ENCODE data around the gene SFXN5.
A peak's percentile ranks its signal among the peaks of the same experiment; 100 is the strongest.

The SFXN5 gene

GRCh38 chr2:73088211-73088610 is 16.7 kb upstream of the SFXN5 start:
- Histone ChIP-seq H3K4me3 (no peak overlapping the region), H3K27ac (no peak overlapping the region)
- DNase-seq (ENCODE audit: low spot score) = no peak
- no peak for TF ChIP-seq CTCF (IDR thresholded peaks at IDR 0.05)

GRCh38 chr2:73087311-73087710 is 15.8 kb upstream of the SFXN5 start:
- Histone ChIP-seq H3K4me3 (no peak overlapping the region), H3K27ac (no peak overlapping the region)
- no peak for DNase-seq (ENCODE audit: low spot score)
- TF ChIP-seq CTCF (IDR thresholded peaks at IDR 0.05) = no peak

DNA sequence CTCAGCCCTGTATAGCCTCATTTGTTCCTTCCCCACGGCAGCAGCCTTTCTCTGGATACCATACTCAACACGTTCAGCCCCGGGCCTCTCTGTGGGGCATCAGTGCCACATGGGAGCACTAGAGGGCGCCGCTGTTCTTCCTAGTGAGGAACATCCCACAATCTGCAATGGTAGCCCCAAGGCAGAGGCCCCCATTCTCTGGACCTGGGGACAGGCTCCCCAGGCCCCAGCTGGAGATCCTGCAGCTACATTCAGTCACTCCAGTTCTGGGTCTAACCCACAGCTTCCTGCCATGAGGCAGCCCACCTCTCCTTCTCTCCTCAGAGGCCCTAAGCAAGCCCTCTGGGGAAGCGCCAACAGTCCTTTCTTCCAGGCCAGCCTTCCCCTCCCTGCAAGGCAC is 14.2 kb upstream of the SFXN5 start:
- no peak overlapping the region for H3K4me3 ChIP-seq
- no peak overlapping the region for H3K27ac ChIP-seq
- peak; percentile 84 for DNase-seq (ENCODE audit: low spot score)
- TF ChIP-seq CTCF (IDR thresholded peaks at IDR 0.05) = peak; percentile 75

DNA sequence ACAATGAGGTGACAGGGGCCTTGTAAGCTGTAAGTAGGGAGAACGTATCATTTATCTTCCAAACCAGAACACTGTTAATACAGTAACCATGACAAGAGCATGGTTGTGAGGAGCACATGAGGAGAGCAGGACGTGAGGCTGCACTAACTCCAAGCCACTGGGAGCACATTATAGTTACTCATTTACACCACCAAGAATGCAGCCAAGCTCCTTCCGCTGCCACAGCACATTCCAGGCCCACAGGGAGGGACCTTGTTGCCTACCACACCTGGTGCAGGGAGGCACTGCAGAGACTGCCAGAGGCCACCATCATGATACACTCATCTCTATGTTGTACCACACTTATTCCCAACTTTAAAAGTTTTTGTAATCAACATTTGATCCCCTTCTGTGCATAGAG is 13.5 kb upstream of the SFXN5 start:
- Histone ChIP-seq H3K4me3 (no peak overlapping the region), H3K27ac (no peak overlapping the region)
- no peak for TF ChIP-seq CTCF (IDR thresholded peaks at IDR 0.05)
- DNase-seq (ENCODE audit: low spot score) = no peak

DNA sequence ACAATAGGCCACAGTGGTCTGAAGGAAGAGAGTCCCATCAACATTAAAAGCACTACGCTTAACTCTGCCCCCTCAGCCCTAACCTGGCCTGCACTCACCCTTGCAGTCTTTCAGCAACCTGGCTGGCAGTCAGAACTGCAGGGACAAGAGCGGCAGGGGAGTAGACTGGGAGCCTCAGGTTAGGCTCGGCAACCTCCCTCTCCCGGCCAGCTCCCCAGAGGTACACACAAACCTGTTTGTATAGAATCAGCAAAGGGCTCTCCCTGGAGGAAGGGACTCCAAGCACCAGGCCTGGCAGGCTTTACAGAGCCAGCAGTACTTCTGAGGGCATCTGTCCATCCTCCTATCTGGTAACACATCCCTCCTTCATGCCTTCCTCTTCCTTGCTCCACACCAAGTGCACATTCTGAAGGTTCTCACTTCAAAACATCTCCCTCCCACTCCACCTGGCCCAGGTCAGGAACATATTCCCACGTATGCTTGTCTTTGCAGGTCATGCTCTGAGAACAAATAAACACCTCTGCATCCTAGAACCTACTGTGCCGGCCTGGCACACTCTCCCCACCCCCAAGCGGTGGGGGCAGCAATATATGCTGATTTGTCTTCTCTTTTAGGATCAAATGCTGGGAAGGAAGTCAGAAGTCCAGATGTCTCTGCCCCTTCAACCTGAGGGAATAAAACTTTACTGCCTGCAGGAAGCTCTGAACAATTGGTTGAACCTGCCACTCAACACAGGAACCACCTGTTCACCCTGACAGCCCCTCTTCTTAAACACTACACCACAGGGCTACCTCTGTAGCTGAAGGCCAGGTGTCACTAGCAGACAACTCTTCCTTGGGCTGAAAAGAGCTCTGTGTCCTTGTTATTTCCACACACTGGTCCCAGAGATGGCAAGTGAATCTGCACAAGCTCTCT is 12.6 kb upstream of the SFXN5 start:
- no peak for DNase-seq (ENCODE audit: low spot score)
- no peak overlapping the region for H3K27ac ChIP-seq
- H3K4me3 ChIP-seq = no peak overlapping the region
- no peak for TF ChIP-seq CTCF (IDR thresholded peaks at IDR 0.05)

- TF ChIP-seq CTCF (IDR thresholded peaks at IDR 0.05) = no peak
- no peak overlapping the region for H3K27ac ChIP-seq
- DNase-seq (ENCODE audit: low spot score) = no peak
- no peak overlapping the region for H3K4me3 ChIP-seq
These were observed 11.3 kb upstream of the SFXN5 start for GRCh38 chr2:73082523-73083410.
